HepG2 (cell line): Measurements from ENCODE around the gene PIM3. TPM values are rescaled to one million over a fixed set of nuclear protein-coding genes. Genes with fewer than 3 reads are reported as not detected.

Source experiments
- ATAC-seq: fragments of 200-7000 bp; cut with Tn5 transposase; 3 replicates; pipeline ENCODE4 v1.9.1; 2020; ENCODE audit warnings: mild to moderate bottlenecking, moderate library complexity
- BruUV-seq: library from RNA; stranded (reverse); fragments of 400-500 nt; replicated peaks from 2 replicates; lab custom pipeline; 2021; lab: Mats Ljungman, UMichigan
- CTCF ChIA-PET: fragments of 300-600 bp; formaldehyde crosslinking; extraction: SDS; loops from one replicate; lab custom pipeline; 2021; ENCODE audit warnings: low total read pairs, inconsistent platforms, low intra/inter-chr PET ratio; lab: Yijun Ruan, JAX
- POLR2A ChIA-PET: fragments of 350-600 bp; sonication (Branson Sonifier 250); formaldehyde crosslinking; loops from one replicate; lab custom pipeline; 2020; ENCODE audit warnings: antibody characterized with exemption, inconsistent platforms; lab: Yijun Ruan, JAX
- DNase-seq: peaks from one replicate; pipeline ENCODE4 v3.0.0-alpha.2; 2015; ENCODE audit warnings: low spot score
- FAIRE-seq: peaks from 3 replicates; lab custom pipeline; 2011; peaks lifted over from hg19 to GRCh38; lab: Jason Lieb, UNC
- H2AFZ ChIP-seq: one replicate; pipeline ENCODE4 v1.6.1; 2011; ENCODE audit warnings: low read length, inconsistent platforms
- H3K27ac ChIP-seq: fragments of 300-600 bp; 3 replicates; pipeline ENCODE4 v1.8.0; 2011; ENCODE audit warnings: mixed run types, mild to moderate bottlenecking, mixed read lengths, low read length, inconsistent platforms; ENCODE audit not compliant: insufficient read depth; ENCODE audit errors: extremely low read length
- H3K27me3 ChIP-seq, 2 experiments: fragments of 200-600 bp in 1 of 2; 2 replicates in 1 of 2; 3 replicates in 1 of 2; pipeline versions ENCODE4 v1.6.0 to v1.8.0; 2011; ENCODE audit warnings: low read length in 2 of 2, mild to moderate bottlenecking in 2 of 2, moderate library complexity in 2 of 2, inconsistent platforms in 1 of 2; ENCODE audit not compliant: insufficient read depth in 2 of 2, control insufficient read depth in 1 of 2
- H3K36me3 ChIP-seq, 2 experiments: fragments of 200-600 bp in 1 of 2; replicated peaks in 1 of 2; 2 replicates in 1 of 2; 3 replicates in 1 of 2; pipeline versions ENCODE4 v1.5.1 to v1.8.0; 2011; ENCODE audit warnings: low read length in 2 of 2, inconsistent platforms in 1 of 2; ENCODE audit not compliant: insufficient read depth in 2 of 2, control insufficient read depth in 1 of 2
- H3K4me1 ChIP-seq: 2 replicates; pipeline ENCODE4 v1.5.1; 2012; ENCODE audit warnings: low read length, inconsistent platforms; ENCODE audit not compliant: insufficient read depth
- H3K4me2 ChIP-seq: 2 replicates; pipeline ENCODE4 v1.6.0; 2011; ENCODE audit warnings: low read depth, low read length, inconsistent platforms
- H3K4me3 ChIP-seq, 3 experiments: fragments of 200-600 bp in 1 of 3; sonication (generic), shearing (Covaris generic) in 1 of 3; replicated peaks in 1 of 3; 2 replicates each; pipeline ENCODE4 v1.5.1; 2011 to 2016; ENCODE audit warnings: low read length in 3 of 3, inconsistent platforms in 2 of 3, low read depth in 2 of 3, mild to moderate bottlenecking in 2 of 3, control low read depth in 1 of 3, mixed read lengths in 1 of 3; ENCODE audit not compliant: insufficient read depth in 1 of 3
- H3K79me2 ChIP-seq: one replicate; pipeline ENCODE4 v1.6.1; 2011; ENCODE audit warnings: low read length, inconsistent platforms; ENCODE audit not compliant: insufficient read depth
- H3K9ac ChIP-seq: 2 replicates; pipeline ENCODE4 v1.6.0; 2011; ENCODE audit warnings: mild to moderate bottlenecking, low read depth, low read length, inconsistent platforms; ENCODE audit not compliant: insufficient read depth
- H3K9me3 ChIP-seq: 2 replicates; pipeline ENCODE4 v1.5.1; 2012; ENCODE audit warnings: mild to moderate bottlenecking, low read length
- H4K20me1 ChIP-seq: 2 replicates; pipeline ENCODE4 v1.6.0; 2011; ENCODE audit warnings: inconsistent platforms, mild to moderate bottlenecking, low read length, moderate library complexity; ENCODE audit not compliant: insufficient read depth
- ADNP ChIP-seq: sonication (generic); formaldehyde crosslinking; IDR thresholded peaks from 2 replicates; pipeline ENCODE4 v1.4.0; 2020; ENCODE audit warnings: missing genetic modification reagents
- HMG20B ChIP-seq: conservative IDR thresholded peaks from 2 replicates; pipeline ENCODE4 v1.6.1; 2016; ENCODE audit warnings: missing genetic modification reagents, missing compliant biosample characterization
- PBX3 ChIP-seq: sonication (generic); formaldehyde crosslinking; IDR thresholded peaks from 2 replicates; pipeline ENCODE4 v1.8.1; 2023; ENCODE audit warnings: missing genetic modification reagents, inconsistent platforms, borderline replicate concordance
- SALL1 ChIP-seq: sonication (generic); formaldehyde crosslinking; IDR thresholded peaks from 2 replicates; pipeline ENCODE4 v1.8.0; 2022; ENCODE audit warnings: mild to moderate bottlenecking, missing genetic modification reagents
- TP53 ChIP-seq: sonication (generic); formaldehyde crosslinking; conservative IDR thresholded peaks from 2 replicates; pipeline ENCODE4 v1.4.0; 2020; ENCODE audit warnings: missing genetic modification reagents
- ZNF234 ChIP-seq: sonication (generic); formaldehyde crosslinking; conservative IDR thresholded peaks from 2 replicates; pipeline ENCODE4 v1.5.1; 2020; ENCODE audit warnings: mild to moderate bottlenecking, missing genetic modification reagents
- ZNF292 ChIP-seq: sonication (generic); formaldehyde crosslinking; IDR thresholded peaks from 2 replicates; pipeline ENCODE4 v1.8.1; 2022; ENCODE audit warnings: mild to moderate bottlenecking, low read depth, missing genetic modification reagents, borderline replicate concordance
- ZNF709 ChIP-seq: sonication (generic); formaldehyde crosslinking; IDR thresholded peaks from 2 replicates; pipeline ENCODE4 v1.5.0; 2020; ENCODE audit warnings: mild to moderate bottlenecking, missing genetic modification reagents
- WGBS: methylation state at CpG from one replicate; pipeline ENCODE4 v1.1.6; 2017; ENCODE audit warnings: low lambda C conversion rate; 5-methylcytosine and 5-hydroxymethylcytosine counted together
- in situ Hi-C: cut with HindIII; loops from 2 replicates; pipeline ENCODE4 v1.10.0; 2017; ENCODE audit warnings: low pct_unique_long_range_greater_than_20kb; ENCODE audit not compliant: extremely low pct_ligation_motif_present
- intact Hi-C: fragments of 100-400 bp; cut with micrococcal nuclease; formaldehyde crosslinking; loops from one replicate; pipeline ENCODE4 v1.10.0; 2022; ENCODE audit not compliant: unreplicated experiment
- polyA plus RNA-seq, 8 experiments: library from polyadenylated mRNA; depleted of rRNA in 3 of 8; stranded (reverse) in 7 of 8; unstranded in 1 of 8; fragments of >200 nt; fragmentation: Illumina TruSeq in 4 of 8; extraction: Trizol in 4 of 8; gene quantifications; 2 replicates each; pipeline versions ENCODE4 v1.2.1 to v1.2.3, GENCODE V29; 2011 to 2016; ENCODE audit warnings: low read depth in 4 of 8, missing spikeins in 1 of 8, mixed read lengths in 1 of 8; ENCODE audit not compliant: insufficient read depth in 1 of 8
- total RNA-seq, 5 experiments: library from RNA; depleted of rRNA; stranded (reverse); fragments of >200 nt; fragmentation: Illumina TruSeq; extraction: Trizol; gene quantifications; 2 replicates each; pipeline ENCODE4 v1.2.3, GENCODE V29; 2016; ENCODE audit warnings: low read depth in 1 of 5
- TF ChIP-seq, protein P1 (sequence below), 2 experiments: IDR thresholded peaks; 2 replicates each; pipeline ENCODE4 v1.6.1; 2011 to 2012; ENCODE audit warnings: low read length in 2 of 2, borderline replicate concordance in 1 of 2, low read depth in 1 of 2, mild to moderate bottlenecking in 1 of 2, moderate library complexity in 1 of 2
- TF ChIP-seq, protein P2 (sequence below): IDR thresholded peaks from 2 replicates; pipeline ENCODE4 v1.6.1; 2016; ENCODE audit warnings: low read depth

The PIM3 gene
- total and polyA plus RNA-seq, 2 of the 13 experiments (the other 11 are each of a cell fraction or from before 2014, with no cell fraction given) = 21.6 to 31.2 TPM

DNA sequence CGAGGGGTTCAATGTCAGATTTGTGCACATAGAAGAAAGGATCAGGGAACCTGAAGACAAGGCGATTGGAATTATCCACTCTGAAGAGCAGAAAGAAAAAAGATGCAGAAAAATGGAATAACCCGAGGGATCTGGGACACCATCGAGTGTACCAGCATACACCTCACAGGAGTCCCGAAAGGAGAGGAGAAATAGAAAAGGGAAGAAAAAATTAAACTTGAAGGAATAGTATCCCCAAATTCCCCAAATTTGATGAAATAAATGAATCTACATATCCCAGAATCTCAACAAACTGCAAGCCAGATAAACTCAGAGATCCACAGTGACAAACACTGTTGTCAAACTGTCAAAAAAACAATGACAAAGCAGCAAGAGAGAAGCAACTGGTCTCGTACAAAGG is 30.6 kb downstream of the PIM3 start:
- no peaks in the 10 kb centered on the region for H3K36me3 ChIP-seq
- H3K4me3 ChIP-seq = no peak overlapping the region
- TF ChIP-seq SALL1 (CRISPR knock-in tag) (no peak), ZNF709 (CRISPR knock-in tag) (peak; percentile 96; the same call in 1 of the 2 replicates)
- H4K20me1 ChIP-seq = no peaks in the 10 kb centered on the region
- ATAC-seq (no peak), FAIRE-seq (no peak), DNase-seq (no peak)
- 2% methylated on average over 6 of the region's 6 CpGs for WGBS
- CTCF ChIA-PET = interaction anchor here (1.4 kb wide), 1 partner anchor 60 kb away, joined by 3 read pairs; no protein-coding TSS in a partner anchor
- POLR2A ChIA-PET = no interaction called here
- H3K27ac ChIP-seq = no peak overlapping the region
- H3K79me2 ChIP-seq = no peaks in the 10 kb centered on the region
- no peak overlapping the region for H2AFZ ChIP-seq
- H3K4me1 ChIP-seq = peaks cover 7% of the 10 kb centered on the region
- peaks cover 1 to 18% of the 10 kb centered on the region in 2 experiments; a peak in 2 of 5 replicates for H3K27me3 ChIP-seq
- no peak overlapping the region for H3K9ac ChIP-seq
- intact Hi-C loops (loop anchor here (5.0 kb wide), 1 partner anchor 41 kb away; no protein-coding TSS in a partner anchor), in situ Hi-C loops (loop anchor here (5.0 kb wide), 1 partner anchor 59 kb away; no protein-coding TSS in a partner anchor)
- H3K9me3 ChIP-seq = peaks cover 11% of the 10 kb centered on the region
- no peak overlapping the region for H3K4me2 ChIP-seq
- no TSS peak for BruUV-seq

GRCh38 chr22:49991907-49992533 is 31.4 kb downstream of the PIM3 start:
- intact Hi-C loops (loop anchor here (5.0 kb wide), 1 partner anchor 40 kb away; no protein-coding TSS in a partner anchor), in situ Hi-C loops (loop anchor here (5.0 kb wide), 1 partner anchor 60 kb away; no protein-coding TSS in a partner anchor)
- Histone ChIP-seq H3K79me2 (no peaks in the 10 kb centered on the region), H3K9ac (no peak overlapping the region), H3K36me3 (no peaks in the 10 kb centered on the region), H3K4me1 (peaks cover 7% of the 10 kb centered on the region), H4K20me1 (no peaks in the 10 kb centered on the region), H3K27ac (no peak overlapping the region), H3K4me2 (no peak overlapping the region), H3K4me3 (no peak overlapping the region), H3K27me3 (peaks cover 3 to 19% of the 10 kb centered on the region in 2 experiments; a peak in 2 of 5 replicates), H3K9me3 (peaks cover 6% of the 10 kb centered on the region; the same call in 1 of the 2 replicates), H2AFZ (no peak overlapping the region)
- BruUV-seq = no TSS peak
- ChIA-PET POLR2A (no interaction called here), CTCF (interaction anchor here (1.4 to 1.7 kb wide), 2 partner anchors 61 to 62 kb away, joined by 3 to 26 read pairs; no protein-coding TSS in a partner anchor)
- no peak for DNase-seq
- WGBS = 62% methylated on average over 7 of the region's 7 CpGs
- no peak for ATAC-seq
- no peak for FAIRE-seq
- no peak for TF ChIP-seq ADNP (CRISPR knock-in tag)
- no peak for TF ChIP-seq PBX3 (CRISPR knock-in tag)
- TF ChIP-seq HMG20B (CRISPR knock-in tag) = no peak
- TF ChIP-seq ZNF234 (CRISPR knock-in tag) = no peak
- TF ChIP-seq, protein P1, sequence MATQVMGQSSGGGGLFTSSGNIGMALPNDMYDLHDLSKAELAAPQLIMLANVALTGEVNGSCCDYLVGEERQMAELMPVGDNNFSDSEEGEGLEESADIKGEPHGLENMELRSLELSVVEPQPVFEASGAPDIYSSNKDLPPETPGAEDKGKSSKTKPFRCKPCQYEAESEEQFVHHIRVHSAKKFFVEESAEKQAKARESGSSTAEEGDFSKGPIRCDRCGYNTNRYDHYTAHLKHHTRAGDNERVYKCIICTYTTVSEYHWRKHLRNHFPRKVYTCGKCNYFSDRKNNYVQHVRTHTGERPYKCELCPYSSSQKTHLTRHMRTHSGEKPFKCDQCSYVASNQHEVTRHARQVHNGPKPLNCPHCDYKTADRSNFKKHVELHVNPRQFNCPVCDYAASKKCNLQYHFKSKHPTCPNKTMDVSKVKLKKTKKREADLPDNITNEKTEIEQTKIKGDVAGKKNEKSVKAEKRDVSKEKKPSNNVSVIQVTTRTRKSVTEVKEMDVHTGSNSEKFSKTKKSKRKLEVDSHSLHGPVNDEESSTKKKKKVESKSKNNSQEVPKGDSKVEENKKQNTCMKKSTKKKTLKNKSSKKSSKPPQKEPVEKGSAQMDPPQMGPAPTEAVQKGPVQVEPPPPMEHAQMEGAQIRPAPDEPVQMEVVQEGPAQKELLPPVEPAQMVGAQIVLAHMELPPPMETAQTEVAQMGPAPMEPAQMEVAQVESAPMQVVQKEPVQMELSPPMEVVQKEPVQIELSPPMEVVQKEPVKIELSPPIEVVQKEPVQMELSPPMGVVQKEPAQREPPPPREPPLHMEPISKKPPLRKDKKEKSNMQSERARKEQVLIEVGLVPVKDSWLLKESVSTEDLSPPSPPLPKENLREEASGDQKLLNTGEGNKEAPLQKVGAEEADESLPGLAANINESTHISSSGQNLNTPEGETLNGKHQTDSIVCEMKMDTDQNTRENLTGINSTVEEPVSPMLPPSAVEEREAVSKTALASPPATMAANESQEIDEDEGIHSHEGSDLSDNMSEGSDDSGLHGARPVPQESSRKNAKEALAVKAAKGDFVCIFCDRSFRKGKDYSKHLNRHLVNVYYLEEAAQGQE (IDR thresholded peaks at IDR 0.05; ENCODE audit: borderline replicate concordance in 1 of 2, low read depth in 1 of 2, low read length in 2 of 2) = no peak
- no peak for TF ChIP-seq ZNF292 (CRISPR knock-in tag)
- TF ChIP-seq, protein P2, sequence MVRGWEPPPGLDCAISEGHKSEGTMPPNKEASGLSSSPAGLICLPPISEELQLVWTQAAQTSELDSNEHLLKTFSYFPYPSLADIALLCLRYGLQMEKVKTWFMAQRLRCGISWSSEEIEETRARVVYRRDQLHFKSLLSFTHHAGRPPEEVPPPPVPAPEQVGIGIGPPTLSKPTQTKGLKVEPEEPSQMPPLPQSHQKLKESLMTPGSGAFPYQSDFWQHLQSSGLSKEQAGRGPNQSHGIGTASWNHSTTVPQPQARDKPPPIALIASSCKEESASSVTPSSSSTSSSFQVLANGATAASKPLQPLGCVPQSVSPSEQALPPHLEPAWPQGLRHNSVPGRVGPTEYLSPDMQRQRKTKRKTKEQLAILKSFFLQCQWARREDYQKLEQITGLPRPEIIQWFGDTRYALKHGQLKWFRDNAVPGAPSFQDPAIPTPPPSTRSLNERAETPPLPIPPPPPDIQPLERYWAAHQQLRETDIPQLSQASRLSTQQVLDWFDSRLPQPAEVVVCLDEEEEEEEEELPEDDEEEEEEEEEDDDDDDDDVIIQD (CRISPR knock-in tag) = no peak
- no peak for TF ChIP-seq TP53 (CRISPR knock-in tag)
